A673 (cell line): ENCODE data around the gene ESAM. TPM values are rescaled to one million over a fixed set of nuclear protein-coding genes. Genes with fewer than 3 reads are reported as not detected.

Experiments
- BruUV-seq: library from RNA; stranded (reverse); fragments of 400-500 nt; replicated peaks from 2 replicates; lab custom pipeline; 2021; lab: Mats Ljungman, UMichigan
- CTCF ChIA-PET: fragments of 300-600 bp; sonication (Branson Sonifier 250); formaldehyde crosslinking; loops from one replicate; lab custom pipeline; 2022; ENCODE audit warnings: antibody characterized with exemption; lab: Charles Lee
- POLR2A ChIA-PET: fragments of 300-600 bp; sonication (Branson Sonifier 250); formaldehyde crosslinking; loops from one replicate; lab custom pipeline; 2022; ENCODE audit warnings: antibody characterized with exemption; ENCODE audit not compliant: low non-redundant PET; lab: Charles Lee
- DNase-seq: peaks from one replicate; pipeline ENCODE4 v3.0.0-alpha.2; 2015; ENCODE audit warnings: low spot score
- H3K27ac ChIP-seq: fragments of 200-600 bp; sonication (generic); 2 replicates; pipeline ENCODE4 v1.5.1; 2016; ENCODE audit warnings: mixed run types, low read depth, mild to moderate bottlenecking, mixed read lengths, antibody characterized with exemption, low read length; ENCODE audit not compliant: poor library complexity, severe bottlenecking
- H3K27me3 ChIP-seq: fragments of 200-600 bp; sonication (generic); replicated peaks from 2 replicates; pipeline ENCODE4 v1.6.1; 2017; ENCODE audit warnings: mixed run types, low read depth, mild to moderate bottlenecking, mixed read lengths, antibody characterized with exemption, low read length; ENCODE audit not compliant: insufficient read depth, poor library complexity
- H3K36me3 ChIP-seq: fragments of 200-600 bp; sonication (generic); 2 replicates; pipeline ENCODE4 v1.6.1; 2016; ENCODE audit warnings: mixed run types, mild to moderate bottlenecking, mixed read lengths, antibody characterized with exemption, low read length; ENCODE audit not compliant: insufficient read depth, poor library complexity, severe bottlenecking
- H3K4me1 ChIP-seq: fragments of 200-600 bp; sonication (generic); 2 replicates; pipeline ENCODE4 v1.6.1; 2017; ENCODE audit warnings: mixed run types, mild to moderate bottlenecking, mixed read lengths, antibody characterized with exemption, low read length; ENCODE audit not compliant: insufficient read depth, poor library complexity, severe bottlenecking
- H3K4me3 ChIP-seq: fragments of 200-600 bp; sonication (generic); 2 replicates; pipeline ENCODE4 v1.5.1; 2016; ENCODE audit warnings: low read depth, mixed run types, mild to moderate bottlenecking, mixed read lengths, low read length; ENCODE audit not compliant: poor library complexity, severe bottlenecking
- H3K9me3 ChIP-seq: fragments of 200-600 bp; sonication (generic); 2 replicates; pipeline ENCODE4 v1.6.1; 2016; ENCODE audit warnings: mixed run types, low read depth, mild to moderate bottlenecking, mixed read lengths, antibody characterized with exemption, low read length; ENCODE audit not compliant: poor library complexity, severe bottlenecking
- CTCF ChIP-seq: fragments of 300-800, 200-600 bp; sonication (generic); conservative IDR thresholded peaks from 2 replicates; pipeline ENCODE4 v1.5.1; 2017; ENCODE audit warnings: low read depth, mild to moderate bottlenecking, antibody characterized with exemption, low read length, moderate library complexity, mixed read lengths
- EZH2 ChIP-seq: fragments of 200-600 bp; sonication (generic); IDR thresholded peaks from 2 replicates; pipeline ENCODE4 v1.6.1; 2017; ENCODE audit warnings: borderline replicate concordance, low read depth, mild to moderate bottlenecking, mixed read lengths, antibody characterized with exemption, low read length; ENCODE audit not compliant: poor library complexity, severe bottlenecking
- intact Hi-C: fragments of 100-400 bp; cut with micrococcal nuclease; formaldehyde crosslinking; loops from one replicate; pipeline ENCODE4 v1.10.0; 2022; ENCODE audit not compliant: unreplicated experiment
- total RNA-seq: library from RNA; stranded (reverse); gene quantifications from 2 replicates; pipeline ENCODE4 v1.2.3, GENCODE V29; 2021

The ESAM gene
- total RNA-seq, 1 experiment from 2014 or later, result 1.5 TPM

GRCh38 chr11:124718801-124719200 lies 43.3 kb downstream of the ESAM start:
- CTCF ChIA-PET, result no interaction called here

GRCh38 chr11:124717786-124718651 lies 44.1 kb downstream of the ESAM start:
- ChIA-PET CTCF (no interaction called here), POLR2A (no interaction called here)
- TF ChIP-seq CTCF (no peak), EZH2 (no peak)
- no TSS peak for BruUV-seq
- no peaks in the 10 kb centered on the region for H3K36me3 ChIP-seq
- peak; percentile 65 for DNase-seq
- no peaks in the 10 kb centered on the region for H3K9me3 ChIP-seq
- H3K27me3 ChIP-seq, result no peaks in the 10 kb centered on the region
- H3K4me3 ChIP-seq, result peak overlapping the region; percentile 36
- intact Hi-C loops, result no loop called here
- peaks cover 27% of the 10 kb centered on the region for H3K4me1 ChIP-seq
- H3K27ac ChIP-seq, result no peak overlapping the region

More at GRCh38 chr11:124718801-124719200, 43.3 kb downstream of the ESAM start:
- no peak overlapping the region for H3K27ac ChIP-seq
- TF ChIP-seq EZH2 (no peak), CTCF (no peak)
- DNase-seq, result no peak
- no peaks in the 10 kb centered on the region for H3K9me3 ChIP-seq
- no TSS peak for BruUV-seq
- no peaks in the 10 kb centered on the region for H3K36me3 ChIP-seq
- intact Hi-C loops, result no loop called here
- peaks cover 34% of the 10 kb centered on the region for H3K4me1 ChIP-seq
- H3K27me3 ChIP-seq, result no peaks in the 10 kb centered on the region
- POLR2A ChIA-PET, result no interaction called here
- peak overlapping the region; percentile 36 for H3K4me3 ChIP-seq

GRCh38 chr11:124717421-124717785 lies 44.7 kb downstream of the ESAM start:
- H3K27me3 ChIP-seq, result no peaks in the 10 kb centered on the region
- TF ChIP-seq EZH2 (no peak), CTCF (no peak)

More at GRCh38 chr11:124717421-124717785, 44.7 kb downstream of the ESAM start:
- H3K4me1 ChIP-seq, result peaks cover 22% of the 10 kb centered on the region
- BruUV-seq, result no TSS peak
- intact Hi-C loops, result no loop called here
- POLR2A ChIA-PET, result no interaction called here
- H3K4me3 ChIP-seq, result no peak overlapping the region
- H3K36me3 ChIP-seq, result no peaks in the 10 kb centered on the region
- H3K27ac ChIP-seq, result no peak overlapping the region
- no peak for DNase-seq
- H3K9me3 ChIP-seq, result no peaks in the 10 kb centered on the region
- CTCF ChIA-PET, result no interaction called here
